Muscle of leg (tissue), 16 donors: Measurements from ENCODE around the gene ARHGEF37. TPM values are rescaled to one million over a fixed set of nuclear protein-coding genes. Genes with fewer than 3 reads are reported as not detected.
"Not testable (repeated sequence)": the region's sequence is repeated elsewhere in the genome, so short reads cannot be mapped to it uniquely, and the experiment has no call there.

Experiments
- DNase-seq: peaks from one replicate; pipeline ENCODE4 v3.0.0; 2013
- H3K27ac ChIP-seq: one replicate; pipeline ENCODE4 v1.5.1; 2013; ENCODE audit warnings: mild to moderate bottlenecking, low read length, control low read depth
- H3K27me3 ChIP-seq: one replicate; pipeline ENCODE4 v1.6.1; 2013; ENCODE audit warnings: low read length; ENCODE audit not compliant: control insufficient read depth, insufficient read depth
- H3K36me3 ChIP-seq: one replicate; pipeline ENCODE4 v1.6.1; 2013; ENCODE audit warnings: low read length; ENCODE audit not compliant: control insufficient read depth, insufficient read depth
- H3K4me1 ChIP-seq: one replicate; pipeline ENCODE4 v1.6.1; 2013; ENCODE audit warnings: low read length; ENCODE audit not compliant: control insufficient read depth, insufficient read depth
- H3K4me3 ChIP-seq: one replicate; pipeline ENCODE4 v1.5.1; 2013; ENCODE audit warnings: low read length, control low read depth
- H3K9me3 ChIP-seq: replicated peaks from 2 replicates; pipeline ENCODE4 v1.6.1; 2013; ENCODE audit warnings: low read depth, low read length; ENCODE audit not compliant: control insufficient read depth
- WGBS: methylation state at CpG from one replicate; pipeline ENCODE4 v1.1.5; 2013; ENCODE audit warnings: missing lambda C conversion rate; ENCODE audit not compliant: insufficient coverage; 5-methylcytosine and 5-hydroxymethylcytosine counted together
- long read RNA-seq, 11 donors: transcript quantifications; one replicate each; lab custom pipeline, GENCODE V29; 2026
- polyA plus RNA-seq, 8 donors: library from polyadenylated mRNA; unstranded; fragments of 120-200 nt; gene quantifications; one replicate each; pipeline versions ENCODE4 v1.2.1 to v1.2.3, GENCODE V29; 2013; ENCODE audit warnings: inconsistent platforms in 1 of 8, low replicate concordance in 1 of 8; ENCODE audit not compliant: insufficient read length in 8 of 8, insufficient read depth in 1 of 8
- total RNA-seq: library from RNA; stranded (reverse); fragments of 120-200 nt; gene quantifications from one replicate; pipeline ENCODE4 v1.2.4, GENCODE V29; 2013

ARHGEF37 gene, protein sequence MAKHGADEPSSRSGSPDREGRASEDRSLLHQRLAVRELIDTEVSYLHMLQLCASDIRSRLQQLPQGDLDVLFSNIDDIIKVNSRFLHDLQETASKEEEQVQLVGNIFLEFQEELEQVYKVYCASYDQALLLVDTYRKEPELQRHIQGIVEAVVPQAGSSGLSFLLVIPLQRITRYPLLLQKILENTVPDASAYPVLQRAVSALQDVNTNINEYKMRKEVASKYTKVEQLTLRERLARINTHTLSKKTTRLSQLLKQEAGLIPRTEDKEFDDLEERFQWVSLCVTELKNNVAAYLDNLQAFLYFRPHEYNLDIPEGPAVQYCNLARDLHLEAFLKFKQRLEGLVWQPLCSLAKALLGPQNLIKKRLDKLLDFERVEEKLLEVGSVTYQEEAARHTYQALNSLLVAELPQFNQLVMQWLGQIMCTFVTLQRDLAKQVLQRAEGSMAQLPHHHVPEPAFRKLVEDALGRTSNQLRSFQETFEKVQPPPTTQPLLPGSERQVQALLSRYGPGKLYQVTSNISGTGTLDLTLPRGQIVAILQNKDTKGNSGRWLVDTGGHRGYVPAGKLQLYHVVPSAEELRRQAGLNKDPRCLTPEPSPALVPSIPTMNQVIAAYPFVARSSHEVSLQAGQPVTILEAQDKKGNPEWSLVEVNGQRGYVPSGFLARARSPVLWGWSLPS
- total RNA-seq (3.9 TPM), polyA plus RNA-seq (1 to 10 TPM; 2.8 to 4.2 (median 3.6) TPM)
- long read RNA-seq, donor 1, result 0 reads
- long read RNA-seq, donor 2, result 0 reads
- long read RNA-seq, donor 3, result 0 reads
- long read RNA-seq, donor 4, result 0 reads
- long read RNA-seq, donor 5, result 0 reads
- long read RNA-seq, donor 6, result 0 reads
- long read RNA-seq, donor 7, result 0 reads
- long read RNA-seq, donor 8, result 0 reads
- long read RNA-seq, donor 9, result 0 reads
- long read RNA-seq, donor 10, result 0 reads
- long read RNA-seq, donor 11, result 0 reads

DNA sequence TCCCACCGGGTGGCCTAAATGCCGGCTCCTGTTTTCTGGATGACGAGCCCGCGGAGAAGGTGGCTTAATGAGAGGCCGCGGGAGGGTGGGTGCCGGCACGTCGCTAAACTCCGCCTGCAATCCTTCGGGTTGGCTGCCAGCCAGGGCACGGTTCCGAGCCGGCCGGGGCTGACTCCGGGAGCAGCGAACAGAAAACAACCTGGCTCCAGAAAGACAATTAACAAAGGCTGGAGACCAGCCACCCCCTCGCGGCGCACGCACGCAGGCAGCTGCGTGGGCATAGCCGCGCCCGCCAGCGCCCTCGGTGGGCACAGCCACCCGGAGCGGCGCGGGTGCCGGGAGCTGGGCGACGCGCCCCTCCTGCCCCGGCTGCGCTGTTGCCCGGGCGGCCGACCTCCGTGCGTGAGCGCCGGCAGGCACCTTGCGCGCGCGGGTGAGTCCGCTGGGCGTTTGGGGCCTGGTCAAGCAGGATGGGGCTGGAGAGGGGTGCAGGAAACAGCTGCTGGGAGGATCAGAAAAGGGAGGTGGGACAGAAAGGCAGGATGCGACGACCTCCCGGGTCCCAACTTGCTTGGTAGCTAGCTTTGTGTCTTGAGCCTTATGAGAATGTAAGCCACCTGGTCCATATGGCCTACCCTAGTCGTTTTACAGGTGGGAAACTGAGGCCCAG is at the start of gene ARHGEF37:
ARHGEF37 (plus strand) TSS at position 307 of the 670 bp plus-strand sequence. CDS start 16,272 bp downstream, outside the sequence.
- peaks cover 23% of the 10 kb centered on the region for H3K4me1 ChIP-seq
- under 1% methylated on average over 55 of the region's 56 CpGs for WGBS
- peak within 1 kb of the TSS; percentile 54 for H3K4me3 ChIP-seq

DNA sequence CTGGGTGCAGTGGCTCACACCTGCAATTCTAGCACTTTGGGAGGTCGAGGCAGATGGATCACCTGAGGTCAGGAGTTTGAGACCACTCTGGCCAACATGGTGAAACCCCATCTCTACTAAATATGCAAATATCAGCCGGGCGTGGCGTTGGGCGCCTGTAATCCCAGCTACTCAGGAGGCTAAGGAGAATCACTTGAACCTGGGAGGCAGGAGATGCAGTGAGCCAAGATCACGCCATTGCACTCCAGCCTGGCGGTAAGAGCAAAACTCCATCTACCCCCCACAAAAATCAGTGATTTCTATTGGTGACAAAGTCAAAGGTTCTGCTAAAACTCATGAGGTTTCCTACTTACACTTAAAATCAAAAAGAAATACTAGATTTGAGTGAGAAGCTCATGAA is 48.9 kb upstream of the ARHGEF37 start:
- H3K4me3 ChIP-seq, result no peak overlapping the region
- H3K9me3 ChIP-seq, result no peaks in the 10 kb centered on the region
- no peaks in the 10 kb centered on the region for H3K4me1 ChIP-seq
- H3K36me3 ChIP-seq, result peaks cover 9% of the 10 kb centered on the region
- H3K27ac ChIP-seq, result no peak overlapping the region
- no peaks in the 10 kb centered on the region for H3K27me3 ChIP-seq
- no peak for DNase-seq
- WGBS, result 93% methylated on average over 3 of the region's 7 CpGs

More for the DNA sequence above, at the start of gene ARHGEF37:
- peak; percentile 81 for DNase-seq
- Histone ChIP-seq H3K27ac (peak within 1 kb of the TSS; percentile 84), H3K27me3 (no peaks in the 10 kb centered on the region), H3K36me3 (no peaks in the 10 kb centered on the region), H3K9me3 (no peaks in the 10 kb centered on the region)

DNA sequence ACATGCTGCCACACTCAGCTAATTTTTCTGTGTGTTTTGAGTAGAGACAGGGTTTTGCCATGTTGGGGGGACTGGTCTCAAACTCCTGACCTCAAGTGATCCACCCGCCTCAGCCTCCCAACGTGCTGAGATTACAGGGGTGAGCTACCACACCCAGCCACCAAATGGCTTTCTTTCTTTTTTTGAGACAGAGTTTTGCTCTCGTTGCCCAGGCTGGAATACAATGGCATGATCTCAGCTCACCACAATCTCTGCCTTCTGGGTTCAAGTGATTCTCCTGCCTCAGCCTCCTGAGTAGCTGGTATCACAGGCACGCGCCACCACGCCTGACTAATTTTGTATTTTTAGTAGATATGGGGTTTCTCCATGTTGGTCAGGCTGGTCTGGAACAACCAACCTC is 45.5 kb upstream of the ARHGEF37 start:
- not testable (repeated sequence) for H3K27ac ChIP-seq

DNA sequence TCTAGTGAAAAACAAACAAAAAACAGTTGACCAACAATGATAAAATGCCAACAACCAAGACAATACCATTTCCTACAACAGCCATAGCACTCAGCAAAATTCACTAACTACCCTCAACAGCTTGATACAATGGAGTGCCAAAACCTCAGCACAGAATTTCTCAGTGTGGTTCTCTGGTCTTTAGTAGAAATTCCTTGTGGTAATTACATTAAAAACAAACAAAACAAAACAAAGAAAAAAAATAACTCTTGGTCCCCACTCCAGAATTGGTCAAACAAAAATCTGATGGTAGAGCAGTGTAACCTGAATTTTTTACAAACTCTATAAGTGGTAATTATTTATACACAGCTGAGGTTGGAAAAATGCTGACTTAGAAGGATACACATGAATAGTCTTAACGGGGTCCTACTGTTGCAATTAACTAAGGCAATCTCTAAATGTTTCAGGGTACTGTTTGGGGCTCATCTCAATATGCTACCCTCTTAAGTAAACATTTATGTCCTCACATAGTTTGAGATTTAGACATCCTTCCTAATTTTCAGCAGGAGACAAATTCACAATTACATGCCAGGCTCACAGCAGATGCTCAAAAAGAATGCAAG is 43.8 kb upstream of the ARHGEF37 start:
- DNase-seq, result no peak
- H3K27me3 ChIP-seq, result no peaks in the 10 kb centered on the region
- no peaks in the 10 kb centered on the region for H3K4me1 ChIP-seq
- WGBS, result no CpG with 5 or more reads among the region's 1 CpG
- H3K27ac ChIP-seq, result no peak overlapping the region
- H3K4me3 ChIP-seq, result no peak overlapping the region
- peaks cover 6% of the 10 kb centered on the region for H3K36me3 ChIP-seq
- no peaks in the 10 kb centered on the region for H3K9me3 ChIP-seq

More for the DNA sequence above, 45.5 kb upstream of the ARHGEF37 start:
- H3K4me1 ChIP-seq, H3K27me3 ChIP-seq, H3K36me3 ChIP-seq, DNase-seq, H3K4me3 ChIP-seq, H3K9me3 ChIP-seq: not testable (repeated sequence)
- 83% methylated on average over 3 of the region's 6 CpGs for WGBS

DNA sequence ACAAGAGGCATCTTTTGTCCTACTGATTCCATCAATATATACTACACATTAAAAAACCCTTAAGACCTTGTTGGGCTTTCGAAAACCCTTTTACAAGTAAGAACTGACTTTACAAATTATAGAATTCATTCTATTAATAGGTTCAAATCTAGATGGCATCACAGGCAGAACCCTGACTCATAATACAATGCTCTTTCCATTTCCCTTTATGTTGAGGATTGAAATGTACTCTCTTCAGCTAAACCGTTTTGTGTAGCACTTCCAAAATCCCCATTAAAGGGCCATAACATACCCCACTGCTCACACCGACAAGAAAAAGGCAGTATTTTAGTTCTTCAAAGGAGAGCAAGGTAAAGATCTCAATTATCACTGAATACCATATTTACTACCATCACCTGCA is 41.2 kb upstream of the ARHGEF37 start:
- Histone ChIP-seq H3K4me1 (peaks cover 5% of the 10 kb centered on the region), H3K36me3 (peaks cover 14% of the 10 kb centered on the region)

DNA sequence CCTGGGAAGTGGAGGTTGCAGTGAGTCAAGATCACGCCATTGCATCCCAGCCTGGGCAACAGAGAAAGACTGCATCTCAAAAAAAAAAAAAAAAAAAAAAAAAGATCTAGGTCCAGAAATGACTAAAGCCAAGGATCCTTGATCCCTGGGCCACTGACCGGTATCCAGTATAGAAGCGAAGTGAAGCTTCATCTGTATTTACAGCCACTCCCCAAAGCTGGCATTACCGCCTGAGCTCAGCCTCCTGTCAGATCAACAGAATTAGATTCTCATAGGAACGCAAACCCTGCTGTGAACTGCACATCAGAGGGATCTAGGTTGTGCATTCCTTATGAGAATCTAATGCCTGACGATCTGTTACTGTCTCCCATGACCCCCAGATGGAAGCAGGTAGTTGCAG is 39.4 kb upstream of the ARHGEF37 start:
- Histone ChIP-seq H3K36me3 (peaks cover 21% of the 10 kb centered on the region), H3K4me3 (no peak overlapping the region), H3K27ac (no peak overlapping the region), H3K27me3 (no peaks in the 10 kb centered on the region), H3K4me1 (peaks cover 9% of the 10 kb centered on the region), H3K9me3 (no peaks in the 10 kb centered on the region)
- no peak for DNase-seq
- no CpG with 5 or more reads among the region's 6 CpGs for WGBS

More for the DNA sequence above, 41.2 kb upstream of the ARHGEF37 start:
- no peak for DNase-seq
- Histone ChIP-seq H3K27me3 (no peaks in the 10 kb centered on the region), H3K27ac (no peak overlapping the region), H3K4me3 (no peak overlapping the region), H3K9me3 (no peaks in the 10 kb centered on the region)
- no CpG with 5 or more reads among the region's 3 CpGs for WGBS

DNA sequence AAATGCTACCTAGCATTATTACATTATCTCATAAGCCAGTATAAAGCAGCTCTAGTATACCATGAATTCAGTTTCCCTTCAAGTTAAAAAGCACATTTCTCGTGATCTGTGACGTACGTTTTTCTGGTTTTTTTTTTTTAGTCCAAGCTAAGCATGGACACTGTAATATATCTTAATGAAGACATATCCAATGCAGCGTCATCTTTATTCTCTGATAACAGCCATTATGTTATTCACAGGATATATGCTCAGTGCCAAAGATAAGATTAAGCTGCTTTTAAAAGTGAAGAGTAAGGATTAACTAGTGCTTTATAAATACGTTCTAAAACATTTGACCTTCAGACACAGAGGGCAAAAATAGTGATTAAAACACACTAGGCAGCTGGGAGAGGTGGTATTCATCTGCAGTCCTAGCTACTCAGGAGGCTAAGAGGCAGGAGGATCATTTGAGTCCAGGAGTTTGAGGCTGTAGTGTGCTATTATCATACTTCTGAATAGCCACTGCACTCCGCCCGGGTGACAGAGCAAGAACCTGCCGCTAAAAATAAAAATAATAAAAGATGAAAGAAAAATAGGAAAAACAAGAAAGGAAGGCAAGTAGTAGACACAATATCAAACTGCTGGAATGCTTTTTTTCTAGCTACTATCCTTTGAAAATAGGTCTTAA is 37.8 kb upstream of the ARHGEF37 start:
- H3K4me3 ChIP-seq, result no peak overlapping the region

DNA sequence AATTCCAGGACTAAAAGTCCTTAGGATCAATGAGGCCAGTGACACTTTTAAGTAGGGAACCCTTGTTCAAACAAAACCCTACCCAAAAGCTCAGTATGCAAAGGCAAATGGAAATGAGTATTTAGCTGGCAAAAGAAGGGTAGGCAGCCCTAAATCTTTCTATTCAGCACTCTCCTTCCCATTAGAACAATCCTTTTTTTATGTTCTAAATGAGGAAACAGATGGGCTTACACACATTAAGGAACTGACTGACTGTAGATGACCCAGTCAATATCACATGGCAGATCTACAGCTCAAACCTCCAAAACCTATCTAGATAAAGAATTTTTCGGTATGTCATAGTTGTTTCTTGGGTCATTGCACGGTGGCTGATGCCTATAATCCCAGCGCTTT is 37.3 kb upstream of the ARHGEF37 start:
- H3K27ac ChIP-seq, result no peak overlapping the region
- no peak overlapping the region for H3K4me3 ChIP-seq
- WGBS, result no CpG with 5 or more reads among the region's 3 CpGs
- no peaks in the 10 kb centered on the region for H3K9me3 ChIP-seq
- H3K36me3 ChIP-seq, result peaks cover 30% of the 10 kb centered on the region
- peak; percentile 38 for DNase-seq
- no peaks in the 10 kb centered on the region for H3K27me3 ChIP-seq
- H3K4me1 ChIP-seq, result peaks cover 9% of the 10 kb centered on the region

More for the DNA sequence above, 37.8 kb upstream of the ARHGEF37 start:
- Histone ChIP-seq H3K27ac (no peak overlapping the region), H3K9me3 (no peaks in the 10 kb centered on the region), H3K4me1 (peaks cover 9% of the 10 kb centered on the region), H3K36me3 (peaks cover 28% of the 10 kb centered on the region), H3K27me3 (no peaks in the 10 kb centered on the region)
- DNase-seq, result no peak
- WGBS, result 60% methylated on average over 1 of the region's 8 CpGs

DNA sequence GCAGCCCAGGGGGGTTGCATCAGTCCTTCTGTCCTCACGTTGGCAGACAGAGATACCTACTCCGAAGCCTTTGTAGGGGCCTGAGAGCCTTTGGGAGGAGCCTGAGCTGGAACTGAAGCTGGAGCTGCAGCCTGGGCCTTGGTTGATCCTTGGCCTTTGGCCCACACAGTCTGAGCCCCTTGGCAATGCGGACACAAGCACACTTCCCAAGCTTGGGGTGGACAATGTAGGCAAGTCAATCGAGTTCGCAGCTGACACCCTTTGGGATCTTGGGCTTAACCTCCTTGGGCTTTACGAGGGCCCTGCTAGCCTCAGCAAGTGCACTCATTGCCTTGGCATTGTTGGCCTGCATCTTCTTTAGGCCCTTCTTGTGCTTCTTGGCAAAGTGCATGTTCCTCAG is 36.0 kb upstream of the ARHGEF37 start:
- 86% methylated on average over 6 of the region's 6 CpGs for WGBS
- no peaks in the 10 kb centered on the region for H3K27me3 ChIP-seq
- peaks cover 34% of the 10 kb centered on the region for H3K36me3 ChIP-seq
- H3K9me3 ChIP-seq, result no peaks in the 10 kb centered on the region
- no peak for DNase-seq
- H3K27ac ChIP-seq, result no peak overlapping the region
- no peak overlapping the region for H3K4me3 ChIP-seq
- H3K4me1 ChIP-seq, result peaks cover 13% of the 10 kb centered on the region
